ENCODE results near the gene SLC38A11. TPM values are rescaled to one million over a fixed set of nuclear protein-coding genes. Genes with fewer than 3 reads are reported as not detected.
"Not testable (repeated sequence)": the region's sequence is repeated elsewhere in the genome, so short reads cannot be mapped to it uniquely, and the experiment has no call there.

SLC38A11 gene
- total and polyA plus RNA-seq, 2 of the 13 experiments (the other 11 are each of a cell fraction or from before 2014, with no cell fraction given) = 14.0 to 14.3 TPM

GRCh38 chr2:164859906-164860693, 95.2 kb downstream of the SLC38A11 start:
- Histone ChIP-seq H3K4me3 (replicated peaks in 1 of 3; ENCODE audit: insufficient read depth in 1 of 3, low read depth in 2 of 3, low read length in 3 of 3) (peak overlapping the region in 1 of 3 experiments; percentile 2; a peak in 1 of 6 replicates), H3K4me1 (ENCODE audit: insufficient read depth, low read length) (peaks cover 38% of the 10 kb centered on the region), H3K27ac (ENCODE audit: extremely low read length, insufficient read depth, low read length) (peak overlapping the region; percentile 65), H2AFZ (ENCODE audit: low read length) (peak overlapping the region; percentile 34), H3K4me2 (ENCODE audit: low read depth, low read length) (peak overlapping the region; percentile 36), H3K9ac (ENCODE audit: insufficient read depth, low read depth, low read length) (peak overlapping the region; percentile 7; the same call in 1 of the 2 replicates)
- WGBS (ENCODE audit: low lambda C conversion rate) = 82% methylated on average over 4 of the region's 4 CpGs
- H3K79me2 ChIP-seq (ENCODE audit: insufficient read depth, low read length); H4K20me1 ChIP-seq (ENCODE audit: insufficient read depth, low read length); H3K27me3 ChIP-seq (ENCODE audit: control insufficient read depth in 1 of 2, insufficient read depth in 2 of 2, low read length in 2 of 2); H3K9me3 ChIP-seq (ENCODE audit: low read length); FAIRE-seq; H3K36me3 ChIP-seq (replicated peaks in 1 of 2; ENCODE audit: control insufficient read depth in 1 of 2, insufficient read depth in 2 of 2, low read length in 2 of 2); BruUV-seq (replicated peaks); CTCF ChIA-PET (ENCODE audit: low intra/inter-chr PET ratio, low total read pairs); in situ Hi-C loops (cut with HindIII; ENCODE audit: extremely low pct_ligation_motif_present, low pct_unique_long_range_greater_than_20kb); TF ChIP-seq SOX6 (IDR thresholded peaks at IDR 0.05); EP300 (CRISPR knock-in tag; IDR thresholded peaks at IDR 0.05; ENCODE audit: borderline replicate concordance): not testable (repeated sequence)
- POLR2A ChIA-PET = interaction anchor here (1.0 to 6.7 kb wide), 8 partner anchors 12 to 54 kb away, joined by 3 to 71 read pairs (median 6); partner anchors contain the start of gene COBLL1
- ATAC-seq (peak; percentile 98), DNase-seq (ENCODE audit: low spot score) (peak; percentile 86)
- intact Hi-C loops (cut with micrococcal nuclease; ENCODE audit: unreplicated experiment) = loop anchor here (2.0 kb wide), 1 partner anchor 19 kb away; the partner anchor contains the start of gene COBLL1
- TF ChIP-seq GATAD2A (CRISPR knock-in tag; IDR thresholded peaks at IDR 0.05) (peak; percentile 90), HDAC2 (CRISPR knock-in tag; IDR thresholded peaks at IDR 0.05) (0 out of 2 replicates have a peak, but pooled peaks have one; percentile 13), FOXA3 (CRISPR knock-in tag; IDR thresholded peaks at IDR 0.05) (peak; percentile 65), RCOR2 (CRISPR knock-in tag; IDR thresholded peaks at IDR 0.05) (peak; percentile 25; the same call in 1 of the 2 replicates), ASH2L (IDR thresholded peaks at IDR 0.05; ENCODE audit: insufficient read length, low read depth, low read length) (peak; percentile 40), HNRNPUL1 (IDR thresholded peaks at IDR 0.05; ENCODE audit: low read depth, low read length) (peak; percentile 61; the same call in 1 of the 2 replicates), ZNF724P (CRISPR knock-in tag; IDR thresholded peaks at IDR 0.05; ENCODE audit: borderline replicate concordance) (0 out of 2 replicates have a peak, but pooled peaks have one; percentile 26), ZNF460 (CRISPR knock-in tag; IDR thresholded peaks at IDR 0.05; ENCODE audit: borderline replicate concordance) (peak; percentile 53; the same call in 1 of the 2 replicates), CHD4 (IDR thresholded peaks at IDR 0.05; ENCODE audit: borderline replicate concordance, low read length) (peak; percentile 74; the same call in 1 of the 2 replicates), SOX6 (CRISPR knock-in tag; IDR thresholded peaks at IDR 0.05) (peak; percentile 81; the same call in 1 of the 2 replicates), MIXL1 (CRISPR knock-in tag; IDR thresholded peaks at IDR 0.05) (peak; percentile 51; the same call in 1 of the 2 replicates), TFE3 (CRISPR knock-in tag; IDR thresholded peaks at IDR 0.05) (peak; percentile 58; the same call in 1 of the 2 replicates), ZSCAN9 (CRISPR knock-in tag; IDR thresholded peaks at IDR 0.05; ENCODE audit: borderline replicate concordance) (0 out of 2 replicates have a peak, but pooled peaks have one; percentile 13), TGIF2 (CRISPR knock-in tag; IDR thresholded peaks at IDR 0.05) (0 out of 2 replicates have a peak, but pooled peaks have one; percentile 22), ONECUT2 (CRISPR knock-in tag; IDR thresholded peaks at IDR 0.05) (peak; percentile 34; the same call in 1 of the 2 replicates), EP300 (IDR thresholded peaks at IDR 0.05; ENCODE audit: low read depth in 2 of 2, low read length in 2 of 2) (peak in 1 of 2 experiments; percentile 69; a peak in 2 of 4 replicates)
- TF ChIP-seq, protein P1, sequence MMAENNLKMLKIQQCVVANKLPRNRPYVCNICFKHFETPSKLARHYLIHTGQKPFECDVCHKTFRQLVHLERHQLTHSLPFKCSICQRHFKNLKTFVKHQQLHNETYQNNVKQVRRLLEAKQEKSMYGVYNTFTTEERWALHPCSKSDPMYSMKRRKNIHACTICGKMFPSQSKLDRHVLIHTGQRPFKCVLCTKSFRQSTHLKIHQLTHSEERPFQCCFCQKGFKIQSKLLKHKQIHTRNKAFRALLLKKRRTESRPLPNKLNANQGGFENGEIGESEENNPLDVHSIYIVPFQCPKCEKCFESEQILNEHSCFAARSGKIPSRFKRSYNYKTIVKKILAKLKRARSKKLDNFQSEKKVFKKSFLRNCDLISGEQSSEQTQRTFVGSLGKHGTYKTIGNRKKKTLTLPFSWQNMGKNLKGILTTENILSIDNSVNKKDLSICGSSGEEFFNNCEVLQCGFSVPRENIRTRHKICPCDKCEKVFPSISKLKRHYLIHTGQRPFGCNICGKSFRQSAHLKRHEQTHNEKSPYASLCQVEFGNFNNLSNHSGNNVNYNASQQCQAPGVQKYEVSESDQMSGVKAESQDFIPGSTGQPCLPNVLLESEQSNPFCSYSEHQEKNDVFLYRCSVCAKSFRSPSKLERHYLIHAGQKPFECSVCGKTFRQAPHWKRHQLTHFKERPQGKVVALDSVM (CRISPR knock-in tag; IDR thresholded peaks at IDR 0.05) = peak; percentile 71; the same call in 1 of the 2 replicates
- TF ChIP-seq, protein P2, sequence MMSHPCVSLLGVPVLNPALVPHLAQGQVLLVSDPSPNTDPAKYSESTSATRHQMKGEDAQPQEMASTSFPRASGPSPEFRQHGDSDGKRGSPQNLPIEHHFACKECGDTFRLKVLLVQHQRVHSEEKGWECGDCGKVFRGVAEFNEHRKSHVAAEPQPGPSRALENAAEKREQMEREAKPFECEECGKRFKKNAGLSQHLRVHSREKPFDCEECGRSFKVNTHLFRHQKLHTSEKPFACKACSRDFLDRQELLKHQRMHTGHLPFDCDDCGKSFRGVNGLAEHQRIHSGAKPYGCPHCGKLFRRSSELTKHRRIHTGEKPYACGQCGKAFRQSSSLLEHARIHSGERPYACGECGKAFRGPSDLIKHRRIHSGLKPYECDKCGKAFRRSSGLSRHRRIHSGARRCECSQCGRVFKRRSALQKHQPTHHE (CRISPR knock-in tag; IDR thresholded peaks at IDR 0.05; ENCODE audit: borderline replicate concordance) = 0 out of 2 replicates have a peak, but pooled peaks have one; percentile 21

Data from HepG2 (cell line).